NT2/D1 (cell line): ENCODE data around the gene MTOR.

Experiments used
- SUZ12 ChIP-seq: IDR thresholded peaks from 2 replicates; pipeline ENCODE4 v1.6.1; 2011; ENCODE audit not compliant: insufficient read length, insufficient read depth; ENCODE audit errors: extremely low read depth
- YY1 ChIP-seq: IDR thresholded peaks from 2 replicates; pipeline ENCODE4 v1.6.1; 2011; ENCODE audit not compliant: insufficient read length, insufficient read depth
- ZNF274 ChIP-seq: IDR thresholded peaks from 2 replicates; pipeline ENCODE4 v1.6.1; 2011; ENCODE audit warnings: mild to moderate bottlenecking, low read depth, low read length

DNA sequence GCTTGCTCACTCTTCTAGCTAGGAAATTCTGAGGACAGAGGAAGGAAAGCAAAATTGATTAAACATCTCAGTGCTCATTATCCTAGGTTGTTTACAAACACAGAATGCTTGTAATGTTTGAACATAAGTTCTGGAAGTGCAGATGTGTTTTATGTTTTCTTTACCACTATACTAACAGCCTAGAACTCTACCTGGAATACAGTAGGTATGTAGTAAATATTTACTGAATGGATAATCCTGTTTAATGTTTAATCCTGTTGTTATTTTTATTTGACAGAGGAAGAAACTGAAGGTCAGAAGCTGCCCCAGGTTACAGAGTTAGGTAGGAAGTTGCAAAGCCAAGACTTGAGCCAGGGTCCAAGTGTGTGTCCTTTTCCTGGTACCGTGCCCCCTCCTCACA, 6.1 kb downstream of the MTOR start:
- TF ChIP-seq ZNF274 (no peak), YY1 (no peak), SUZ12 (no peak)
